ENCODE measurements around the gene ECE2. TPM values are rescaled to one million over a fixed set of nuclear protein-coding genes. Genes with fewer than 3 reads are reported as not detected.
A peak's percentile ranks its signal among the peaks of the same experiment; 100 is the strongest.

The ECE2 gene
- total RNA-seq (under 1 TPM in 1 of 9 donors, not detected in 8; 0.10 TPM), polyA plus RNA-seq (not detected)
- long read RNA-seq, donor 1 = 0 reads
- long read RNA-seq, donor 2 = 0 reads
- long read RNA-seq, donor 3 = 0 reads

GRCh38 chr3:184275961-184276910 lies at the start of gene ECE2:
Gene ECE2, plus strand, starts transcription at chr3:184276022. Its CDS starts 132 bp downstream, at chr3:184276154.
- intact Hi-C loops (cut with DNase I) = no loop called here
- H3K9me3 ChIP-seq = no peaks in the 10 kb centered on the region
- ATAC-seq (peak in 2 of 4 donors; percentile 41 to 68), DNase-seq (no peak)
- H3K36me3 ChIP-seq = no peaks in the 10 kb centered on the region
- H3K4me1 ChIP-seq = peaks cover 0 to 9% (median 0%) of the 10 kb centered on the region in 12 donors
- TF ChIP-seq, protein P1, sequence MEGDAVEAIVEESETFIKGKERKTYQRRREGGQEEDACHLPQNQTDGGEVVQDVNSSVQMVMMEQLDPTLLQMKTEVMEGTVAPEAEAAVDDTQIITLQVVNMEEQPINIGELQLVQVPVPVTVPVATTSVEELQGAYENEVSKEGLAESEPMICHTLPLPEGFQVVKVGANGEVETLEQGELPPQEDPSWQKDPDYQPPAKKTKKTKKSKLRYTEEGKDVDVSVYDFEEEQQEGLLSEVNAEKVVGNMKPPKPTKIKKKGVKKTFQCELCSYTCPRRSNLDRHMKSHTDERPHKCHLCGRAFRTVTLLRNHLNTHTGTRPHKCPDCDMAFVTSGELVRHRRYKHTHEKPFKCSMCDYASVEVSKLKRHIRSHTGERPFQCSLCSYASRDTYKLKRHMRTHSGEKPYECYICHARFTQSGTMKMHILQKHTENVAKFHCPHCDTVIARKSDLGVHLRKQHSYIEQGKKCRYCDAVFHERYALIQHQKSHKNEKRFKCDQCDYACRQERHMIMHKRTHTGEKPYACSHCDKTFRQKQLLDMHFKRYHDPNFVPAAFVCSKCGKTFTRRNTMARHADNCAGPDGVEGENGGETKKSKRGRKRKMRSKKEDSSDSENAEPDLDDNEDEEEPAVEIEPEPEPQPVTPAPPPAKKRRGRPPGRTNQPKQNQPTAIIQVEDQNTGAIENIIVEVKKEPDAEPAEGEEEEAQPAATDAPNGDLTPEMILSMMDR (IDR thresholded peaks at IDR 0.05) = no peak
- no peak for TF ChIP-seq POLR2A (IDR thresholded peaks at IDR 0.05)
- 8 to 20% (median 12%) methylated on average over 26 to 65 of the region's 65 CpGs for WGBS, 4 donors
- peak within 1 kb of the TSS in 3 of 12 donors; percentile 6 to 39 (median 28) for H3K4me3 ChIP-seq
- H3K27ac ChIP-seq = no peak within 1 kb of the TSS
- H3K27me3 ChIP-seq = peaks cover 7 to 43% (median 13%) of the 10 kb centered on the region in 9 donors

DNA sequence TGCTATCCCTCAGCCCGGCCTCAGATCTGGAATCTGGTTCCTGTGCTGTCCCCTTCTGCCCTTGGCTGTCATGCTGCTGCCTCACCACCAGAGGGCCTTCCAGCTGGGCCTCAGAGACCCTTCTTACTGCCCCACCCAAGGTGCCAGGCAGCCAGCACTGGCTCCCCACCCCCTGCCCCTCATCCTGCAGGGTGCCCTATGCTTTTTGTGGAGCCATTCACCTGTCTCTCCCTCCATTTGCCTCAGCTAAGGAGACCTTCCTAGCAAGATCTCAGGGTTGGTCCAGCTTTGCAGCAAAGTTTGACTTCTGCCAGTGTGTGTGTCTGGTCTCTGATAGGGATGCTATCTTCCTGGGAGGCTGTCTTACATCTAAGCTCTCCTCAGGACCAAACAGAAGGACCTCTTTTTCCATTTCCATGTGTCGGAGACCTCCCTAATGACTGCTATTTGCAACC lies 48.3 kb upstream of the ECE2 start:
- no peak for TF ChIP-seq POLR2A (IDR thresholded peaks at IDR 0.05)
- TF ChIP-seq, protein P1 (IDR thresholded peaks at IDR 0.05) = peak; percentile 53 to 81 (median 66)
- peaks cover 0 to 22% (median 12%) of the 10 kb centered on the region in 12 donors for H3K4me1 ChIP-seq
- no peak overlapping the region for H3K27ac ChIP-seq
- 54 to 64% (median 55%) methylated on average over 2 of the region's 2 CpGs for WGBS, 4 donors
- H3K9me3 ChIP-seq = no peaks in the 10 kb centered on the region
- DNase-seq = no peak
- H3K36me3 ChIP-seq = no peaks in the 10 kb centered on the region
- ATAC-seq = peak in 1 of 4 donors; percentile 34
- H3K4me3 ChIP-seq = no peak overlapping the region
- intact Hi-C loops (cut with DNase I) = loop anchor here in 1 of 10 donors (2.0 kb wide), 1 partner anchor 21 kb away; the partner anchor contains the start of genes ALG3 and EEF1AKMT4
- peaks cover 20 to 63% (median 32%) of the 10 kb centered on the region in 9 donors for H3K27me3 ChIP-seq

DNA sequence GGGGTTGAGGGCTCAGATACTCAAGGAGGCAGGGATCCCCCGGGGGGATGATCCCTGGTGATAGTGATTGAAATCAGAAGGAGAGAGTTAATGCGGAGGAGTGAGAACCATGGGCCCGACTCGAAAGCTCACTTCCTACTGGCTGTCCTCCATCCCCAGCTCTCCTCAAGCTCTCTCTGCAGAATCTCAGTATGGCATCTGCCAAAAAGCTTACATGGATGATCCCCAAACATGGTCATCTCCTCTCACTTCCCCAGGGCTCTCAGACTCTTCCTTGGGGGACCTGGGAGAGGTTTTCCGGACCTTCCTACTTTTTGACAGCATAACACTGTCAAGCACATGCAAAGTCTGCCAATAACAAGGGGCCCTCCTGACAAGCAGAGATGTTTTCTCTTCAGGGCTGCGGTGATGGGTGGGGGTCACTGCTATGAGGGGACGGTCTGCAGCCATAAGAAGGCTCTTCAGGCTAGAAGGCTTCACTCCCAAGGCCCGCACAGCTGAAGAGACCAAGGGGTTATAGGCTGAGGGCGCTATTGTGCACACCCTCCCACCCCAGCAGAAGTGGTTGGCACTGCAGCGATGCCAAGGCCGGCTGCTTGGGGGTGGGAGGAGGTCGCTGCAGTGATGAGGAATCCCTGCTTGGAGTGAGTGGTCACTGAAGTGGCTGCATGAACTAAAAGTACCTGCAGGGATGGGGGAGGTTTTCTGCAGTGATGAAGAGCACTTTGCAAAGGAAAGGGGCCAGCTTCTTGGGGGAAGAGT lies 47.3 kb upstream of the ECE2 start:
- 29 to 49% (median 35%) methylated on average over 10 to 12 of the region's 12 CpGs for WGBS, 4 donors
- intact Hi-C loops (cut with DNase I) = no loop called here
- Histone ChIP-seq H3K27ac (no peak overlapping the region), H3K27me3 (peaks cover 20 to 69% (median 32%) of the 10 kb centered on the region in 9 donors), H3K4me3 (peak overlapping the region in 8 of 12 donors; percentile 19 to 64 (median 54)), H3K36me3 (no peaks in the 10 kb centered on the region), H3K4me1 (peaks cover 0 to 22% (median 12%) of the 10 kb centered on the region in 12 donors), H3K9me3 (no peaks in the 10 kb centered on the region)
- TF ChIP-seq, protein P1 (IDR thresholded peaks at IDR 0.05) = no peak
- no peak for TF ChIP-seq POLR2A (IDR thresholded peaks at IDR 0.05)
- DNase-seq (no peak), ATAC-seq (no peak)

All from heart left ventricle (tissue), 16 donors.